NCI-H2171 (cell line): Measurements from ENCODE around the gene COL4A6.
"Not testable (repeated sequence)": the region's sequence is repeated elsewhere in the genome, so short reads cannot be mapped to it uniquely, and the experiment has no call there.

ENCODE experiments used
- DNase-seq: peaks from one replicate; lab custom pipeline; 2025; lab: John Stamatoyannopoulos, UW

The COL4A6 gene

GRCh38 chrX:108438110-108438623, at the start of gene COL4A6:
TSS of gene COL4A6 (minus strand) at chrX:108438422. CDS start at chrX:108438196, 226 bp downstream.
- no peak for DNase-seq

DNA sequence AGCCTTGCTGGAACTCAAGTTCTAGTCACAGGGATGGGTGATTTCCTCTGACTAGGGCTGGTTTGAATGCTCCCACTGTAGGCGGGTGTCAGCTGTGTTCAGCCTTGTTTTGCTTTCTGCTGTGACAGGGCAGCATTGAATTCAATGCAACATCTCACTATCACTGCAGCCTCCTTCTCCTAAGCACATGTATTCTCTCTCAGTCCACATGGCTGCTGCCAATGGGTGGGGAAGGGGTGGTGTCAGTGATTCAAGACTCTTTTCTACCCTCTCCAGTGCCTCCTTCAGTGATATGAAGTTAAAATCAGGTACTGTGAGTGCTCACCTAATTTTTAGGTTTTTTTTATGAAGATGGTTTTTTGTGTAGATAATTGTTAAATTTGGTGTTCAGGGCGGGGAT, 47.7 kb upstream of the COL4A6 start:
- DNase-seq: no peak

DNA sequence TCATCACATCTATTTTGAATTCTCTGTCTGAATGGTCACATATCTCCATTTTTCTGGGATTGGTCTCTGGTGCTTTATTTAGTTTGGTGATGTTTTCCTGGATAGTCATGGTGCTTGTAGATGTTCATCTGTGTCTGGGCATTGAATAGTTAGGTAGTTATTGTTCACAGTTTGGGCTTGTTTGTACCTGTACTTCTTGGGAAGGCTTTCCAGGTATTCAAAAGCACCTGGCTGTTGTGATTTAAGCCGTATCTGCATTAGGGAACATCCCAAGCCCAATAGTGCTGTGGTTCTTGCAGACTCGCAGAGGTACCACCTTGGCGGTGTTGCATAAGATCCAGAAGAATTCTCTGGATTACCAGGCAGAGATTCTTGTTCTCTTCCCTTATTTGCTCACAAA, 46.0 kb upstream of the COL4A6 start:
- no peak for DNase-seq

DNA sequence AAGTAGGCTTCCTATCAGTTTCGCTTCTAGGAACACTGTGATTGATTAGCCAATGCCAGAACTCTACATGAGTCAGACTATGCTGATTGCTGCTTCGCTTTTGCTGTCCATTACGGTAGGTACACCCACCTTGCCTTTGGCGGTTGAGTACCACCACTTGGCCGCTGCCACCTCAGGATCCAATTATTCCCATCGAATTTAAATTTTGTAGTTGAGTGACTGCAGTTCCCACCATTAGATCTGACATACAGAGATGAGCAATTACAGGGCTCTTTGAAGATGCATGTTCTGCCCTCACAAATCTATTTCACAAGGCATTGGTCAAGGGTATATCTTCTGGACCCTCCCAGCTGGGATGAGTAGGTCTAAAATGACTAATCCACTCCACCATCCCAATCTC, 43.3 kb upstream of the COL4A6 start:
- DNase-seq: not testable (repeated sequence)

- no peak for DNase-seq
These were observed 35.8 kb upstream of the COL4A6 start for GRCh38 chrX:108473979-108474378.

GRCh38 chrX:108468486-108468885, 30.3 kb upstream of the COL4A6 start:
- DNase-seq: no peak

DNA sequence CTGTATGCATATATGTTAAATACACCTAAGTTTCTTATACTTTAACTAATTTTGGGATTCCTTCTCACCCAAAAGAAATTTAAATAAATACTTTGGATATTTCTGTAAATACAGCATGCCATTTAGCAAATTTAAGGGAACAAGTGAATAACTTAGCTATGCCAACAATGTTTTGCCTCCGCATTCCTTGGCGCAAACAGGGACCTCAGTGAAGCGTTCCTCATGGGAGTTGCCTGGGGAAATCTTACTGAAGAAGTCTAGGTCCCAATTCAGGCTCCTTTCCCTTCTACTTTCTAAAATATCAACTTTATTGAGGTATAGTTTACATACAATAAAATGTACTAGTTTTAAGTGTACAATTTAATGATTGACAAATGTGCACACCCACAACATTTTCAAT, 26.4 kb upstream of the COL4A6 start:
- no peak for DNase-seq

DNA sequence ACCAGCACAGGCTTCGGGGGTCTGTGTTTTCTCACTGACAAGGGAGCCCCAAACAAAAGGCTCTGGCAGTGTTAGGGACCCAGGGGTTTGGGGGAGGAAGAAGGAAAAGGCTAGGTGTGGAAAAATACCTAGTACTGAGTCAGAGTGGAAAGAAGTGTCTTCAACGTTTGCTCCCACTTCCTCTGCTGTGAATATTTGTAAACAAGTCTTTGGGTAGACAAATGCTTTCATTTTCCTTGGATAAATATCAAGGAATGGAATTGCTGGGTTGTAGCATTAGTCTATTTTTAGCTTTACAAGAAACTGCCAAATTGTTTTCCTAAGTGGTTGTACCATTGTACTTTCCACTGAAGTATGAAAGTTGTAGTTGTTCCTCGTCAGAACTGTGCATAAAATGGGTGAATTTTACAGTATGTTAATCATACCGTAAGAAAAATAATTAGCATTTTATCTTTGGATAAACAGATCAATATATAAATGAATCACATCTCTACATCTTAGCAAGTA, 18.8 kb upstream of the COL4A6 start:
- no peak for DNase-seq

DNA sequence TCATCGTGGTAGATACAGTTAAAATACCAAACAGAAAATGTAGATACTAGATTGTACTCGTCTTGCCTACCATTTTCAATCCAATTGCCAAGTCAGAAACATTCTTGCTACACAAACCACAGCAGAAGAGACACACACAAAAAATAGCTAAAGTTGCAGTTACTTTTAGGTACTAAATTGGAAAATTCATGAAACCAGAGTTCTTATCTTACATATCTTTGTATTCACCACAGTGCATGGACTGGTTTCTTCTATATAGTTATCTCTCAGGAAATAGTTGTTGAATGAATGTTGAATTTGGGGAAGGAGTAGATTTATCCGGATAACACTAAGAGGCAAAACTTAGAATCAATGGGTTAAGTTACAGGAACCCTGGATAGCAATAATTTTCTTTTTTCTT, 15.6 kb upstream of the COL4A6 start:
- no peak for DNase-seq

- DNase-seq: no peak
These were observed 9.1 kb upstream of the COL4A6 start for GRCh38 chrX:108447303-108447702.

DNA sequence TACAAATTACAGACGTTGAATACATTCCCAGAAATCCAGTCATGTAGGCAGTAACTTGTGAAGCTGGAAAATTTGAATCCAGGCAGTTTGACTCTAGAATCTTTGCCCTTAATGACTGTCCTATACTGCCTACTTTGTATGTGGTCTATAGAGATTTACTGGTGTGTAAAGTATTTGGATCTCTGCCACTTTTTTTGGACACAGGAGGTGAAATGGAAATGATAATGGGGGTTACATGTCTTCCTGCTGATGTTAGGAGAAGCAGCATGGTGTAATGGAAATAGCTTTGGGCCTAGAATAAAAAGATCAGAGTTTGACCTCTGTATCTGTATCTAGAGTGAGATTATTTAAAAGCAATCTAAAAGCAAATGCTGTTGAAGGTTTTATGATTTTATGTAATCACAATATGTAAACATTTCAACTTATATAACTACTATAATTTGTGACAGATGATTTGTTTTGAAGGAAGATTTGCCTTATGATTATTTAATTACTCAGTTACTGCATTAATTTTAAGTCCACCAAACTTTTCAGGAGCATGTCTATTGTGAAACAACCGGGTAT, 4.8 kb upstream of the COL4A6 start:
- no peak for DNase-seq

DNA sequence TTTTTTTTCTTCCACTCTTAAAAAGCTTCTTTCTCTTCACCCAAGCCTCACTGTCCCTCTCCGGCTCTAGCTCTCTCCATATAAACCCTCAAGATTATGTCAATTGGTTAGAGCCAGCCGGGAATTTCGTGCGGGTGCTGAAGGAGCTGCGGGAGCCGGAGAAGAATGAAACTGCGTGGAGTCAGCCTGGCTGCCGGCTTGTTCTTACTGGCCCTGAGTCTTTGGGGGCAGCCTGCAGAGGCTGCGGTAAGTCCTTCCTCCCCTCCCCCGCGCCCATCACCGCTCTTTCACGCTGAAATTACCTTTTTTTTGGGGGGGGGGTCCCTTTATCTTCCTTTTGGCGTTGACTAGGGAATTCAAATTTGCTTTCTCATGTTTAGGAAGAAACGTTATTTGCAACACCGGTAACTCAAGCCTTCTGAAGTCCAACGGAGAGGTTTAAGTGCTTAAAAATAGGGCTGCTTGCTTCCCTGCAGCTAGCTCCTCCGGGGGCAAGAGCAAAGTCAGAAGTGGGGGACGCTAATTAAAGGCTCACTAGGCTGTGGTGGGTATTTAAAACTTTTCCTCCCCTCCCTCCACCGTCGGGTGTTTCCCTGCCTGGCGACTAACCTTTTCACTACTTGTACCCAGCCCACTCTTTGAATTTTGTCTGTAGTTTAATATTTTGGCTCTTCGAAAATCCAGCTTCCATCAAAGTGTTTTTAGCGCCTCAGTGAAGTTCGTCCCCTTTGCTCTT, 1.9 kb upstream of the COL4A6 start:
- DNase-seq: no peak

DNA sequence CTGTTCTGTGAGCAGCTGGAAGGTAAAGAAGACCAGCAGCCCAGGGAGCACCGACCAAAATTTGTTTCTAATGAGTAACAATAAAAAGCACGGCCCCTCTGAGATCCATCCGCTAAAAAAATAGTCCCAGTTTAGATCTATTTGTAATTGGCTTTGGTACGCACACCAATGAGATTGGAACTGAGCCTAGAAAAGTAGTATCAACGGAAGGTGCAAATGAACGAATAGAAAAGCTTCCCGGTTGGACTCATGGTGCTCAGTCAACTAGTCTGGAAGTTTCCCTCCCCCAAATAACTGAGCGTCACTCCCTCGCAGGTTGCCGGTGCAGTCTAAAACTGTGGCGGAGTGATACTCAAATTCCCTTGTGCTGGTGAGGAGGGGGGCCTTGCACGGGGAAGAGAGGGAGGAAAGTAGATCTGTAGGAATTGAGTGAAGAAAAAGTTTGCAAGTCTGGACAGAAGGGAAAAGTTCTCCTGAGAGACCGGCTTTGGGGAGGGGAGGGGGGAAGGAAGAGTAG, 1.3 kb upstream of the COL4A6 start, which contains the start of gene COL4A5:
Gene COL4A5, plus strand, starts transcription at position 413 of the 517 bp plus-strand sequence. CDS start 288 bp downstream, outside the sequence.
- DNase-seq: peak; percentile 4

DNA sequence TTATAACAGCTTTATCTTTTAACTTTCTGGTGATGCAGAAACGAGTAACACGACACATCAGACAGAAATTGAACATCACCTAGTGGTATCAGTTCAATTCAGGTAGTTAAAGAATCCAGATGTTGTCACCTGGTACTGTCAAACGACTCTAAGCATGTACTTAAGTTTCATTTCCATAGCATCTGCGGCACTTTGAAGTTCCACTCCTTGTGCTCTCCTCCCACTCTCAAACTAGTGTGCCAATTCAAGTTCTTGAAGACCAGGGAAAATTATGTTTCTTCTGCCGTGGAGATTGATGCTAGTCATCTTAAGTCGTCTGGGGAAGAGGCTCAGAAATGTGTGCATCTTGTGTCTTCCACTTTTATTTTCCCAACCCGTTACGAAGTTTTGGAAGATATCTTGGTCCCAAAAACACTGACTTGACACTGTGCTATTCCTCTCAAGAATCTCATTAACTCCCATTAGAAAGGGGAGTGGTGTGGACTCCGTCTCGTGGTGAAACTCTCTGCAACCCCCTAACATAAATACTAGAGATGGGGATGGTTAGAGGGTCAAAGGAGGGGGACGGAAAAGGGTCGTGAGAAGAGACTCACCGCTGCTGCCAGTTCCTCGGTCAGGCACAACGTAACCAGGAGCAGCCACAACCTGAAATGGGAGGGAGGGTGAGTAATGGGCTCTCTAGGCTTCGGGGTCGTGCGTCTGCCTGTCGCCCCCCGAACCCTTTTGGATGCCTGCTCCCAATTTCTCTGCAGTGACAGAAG, 693 bp downstream of the COL4A6 start:
- DNase-seq: no peak

GRCh38 chrX:108435261-108435660, 3.0 kb downstream of the COL4A6 start:
- no peak for DNase-seq

GRCh38 chrX:108426262-108426661, 12.0 kb downstream of the COL4A6 start:
- no peak for DNase-seq

DNA sequence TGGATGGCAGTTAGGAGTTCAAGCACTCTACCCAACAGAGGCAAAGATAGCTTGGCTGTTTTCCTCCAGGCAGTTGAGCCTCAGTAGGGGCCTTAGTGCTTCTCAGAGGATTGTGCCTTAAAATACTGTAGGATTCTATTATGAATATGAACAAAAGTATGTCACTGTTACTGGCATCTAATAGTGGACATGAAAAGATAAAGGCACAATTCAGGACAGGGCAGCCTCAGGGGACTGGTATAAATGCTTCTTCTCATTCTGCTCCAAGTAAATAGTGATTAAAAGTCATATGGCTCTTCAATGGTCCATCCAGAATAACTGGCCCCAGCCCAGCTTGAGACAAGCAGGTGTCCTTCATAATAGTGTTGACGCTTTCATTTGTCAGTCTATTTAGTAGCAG, 17.7 kb downstream of the COL4A6 start:
- DNase-seq: no peak

DNA sequence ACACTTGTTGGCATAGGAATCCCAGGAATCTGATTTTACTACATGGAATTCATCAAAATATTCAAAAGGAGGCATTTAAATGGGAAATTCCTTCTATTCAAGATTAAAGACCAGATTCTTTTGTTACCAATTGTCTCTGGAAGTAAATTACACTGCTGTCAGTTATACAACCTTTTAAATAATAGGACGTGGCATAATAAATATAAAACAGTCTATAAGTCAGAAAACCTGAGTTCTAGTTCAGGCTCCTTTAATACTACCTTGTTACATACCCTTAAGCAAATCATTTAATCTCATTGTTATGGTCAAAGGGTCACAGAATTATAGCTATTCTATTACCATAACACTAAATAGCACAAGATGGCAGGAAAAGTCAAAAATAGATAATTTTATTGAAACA, 18.8 kb downstream of the COL4A6 start:
- no peak for DNase-seq

- DNase-seq: no peak
These were observed 21.0 kb downstream of the COL4A6 start for GRCh38 chrX:108417257-108417656.

GRCh38 chrX:108415891-108416290, 22.3 kb downstream of the COL4A6 start:
- no peak for DNase-seq

DNA sequence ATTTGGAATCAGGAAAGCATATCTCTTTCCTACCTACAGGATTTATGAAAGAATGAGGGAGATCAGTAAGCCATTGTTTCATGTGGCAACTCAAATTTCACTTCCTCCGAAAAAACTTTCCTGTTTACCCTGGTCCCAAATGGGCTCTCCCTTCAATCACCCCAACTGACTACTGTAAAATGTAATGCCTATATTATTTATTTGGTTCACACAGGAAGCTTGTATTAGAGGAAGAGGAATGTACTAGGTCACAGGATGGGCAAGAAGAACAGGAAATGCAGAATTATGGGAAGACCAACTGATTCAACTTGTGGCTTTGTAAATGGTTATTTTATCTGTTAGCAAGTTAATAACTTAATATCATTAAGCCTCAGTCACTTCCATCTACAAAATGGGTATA, 23.1 kb downstream of the COL4A6 start:
- DNase-seq: no peak

GRCh38 chrX:108412783-108413182, 25.4 kb downstream of the COL4A6 start:
- no peak for DNase-seq
